H1 (cell line): ENCODE measurements around the gene GDF2. TPM values are rescaled to one million over a fixed set of nuclear protein-coding genes. Genes with fewer than 3 reads are reported as not detected.

Source experiments
- CTCF ChIA-PET: fragments of 300-600 bp; sonication (Branson Sonifier 250); formaldehyde crosslinking; loops from one replicate; lab custom pipeline; 2021; ENCODE audit not compliant: partially characterized antibody; lab: Charles Lee
- POLR2A ChIA-PET: fragments of 300-600 bp; sonication (Branson Sonifier 250); formaldehyde crosslinking; loops from one replicate; lab custom pipeline; 2021; ENCODE audit warnings: inconsistent platforms; ENCODE audit not compliant: partially characterized antibody; lab: Charles Lee
- DNase-seq, 2 experiments: peaks; one replicate each; pipeline versions ENCODE4 v3.0.0 to v3.0.0-alpha.2; 2010 to 2022; ENCODE audit warnings: low spot score in 2 of 2, low read depth in 1 of 2, mixed read lengths in 1 of 2
- FAIRE-seq: peaks from 2 replicates; lab custom pipeline; 2011; peaks lifted over from hg19 to GRCh38; lab: Jason Lieb, UNC
- H2AFZ ChIP-seq: 2 replicates; pipeline ENCODE4 v1.8.1; 2012; ENCODE audit warnings: low read length, inconsistent platforms
- H2AK5ac ChIP-seq: 2 replicates; pipeline ENCODE4 v1.6.1; 2013; ENCODE audit warnings: low read depth, low read length
- H2BK120ac ChIP-seq: replicated peaks from 2 replicates; pipeline ENCODE3; 2013; ENCODE audit warnings: low read depth, low read length, inconsistent platforms
- H2BK12ac ChIP-seq: 2 replicates; pipeline ENCODE4 v1.6.1; 2013; ENCODE audit warnings: low read depth, low read length
- H2BK15ac ChIP-seq: 2 replicates; pipeline ENCODE4 v1.6.1; 2013; ENCODE audit warnings: low read length
- H2BK20ac ChIP-seq: 2 replicates; pipeline ENCODE4 v1.6.1; 2013; ENCODE audit warnings: low read length
- H2BK5ac ChIP-seq: 2 replicates; pipeline ENCODE4 v1.6.1; 2013; ENCODE audit warnings: low read depth, low read length
- H3K14ac ChIP-seq: 2 replicates; pipeline ENCODE4 v1.6.1; 2013; ENCODE audit warnings: inconsistent platforms; ENCODE audit not compliant: insufficient read length
- H3K18ac ChIP-seq: 2 replicates; pipeline ENCODE4 v1.6.1; 2013; ENCODE audit warnings: low read length; ENCODE audit errors: extremely low read depth
- H3K23ac ChIP-seq: 2 replicates; pipeline ENCODE4 v1.6.1; 2013; ENCODE audit warnings: inconsistent platforms; ENCODE audit not compliant: insufficient read length
- H3K23me2 ChIP-seq: 2 replicates; pipeline ENCODE4 v1.6.1; 2013; ENCODE audit warnings: low read depth, low read length
- H3K27ac ChIP-seq: 2 replicates; pipeline ENCODE4 v1.6.1; 2011; ENCODE audit warnings: low read depth, low read length, inconsistent platforms
- H3K27me3 ChIP-seq, 4 experiments: replicated peaks in 1 of 4; 1 replicate in 1 of 4; 2 replicates in 3 of 4; pipeline versions ENCODE4 v1.6.1 to v1.8.1; 2011 to 2013; ENCODE audit warnings: low read length in 3 of 4, mild to moderate bottlenecking in 3 of 4, inconsistent platforms in 2 of 4, mixed read lengths in 2 of 4, moderate library complexity in 1 of 4; ENCODE audit not compliant: control insufficient read depth in 3 of 4, insufficient read depth in 3 of 4; ENCODE audit errors: extremely low read depth in 1 of 4
- H3K36me3 ChIP-seq, 4 experiments: 2 replicates each; pipeline versions ENCODE4 v1.6.1 to v1.8.1; 2011 to 2013; ENCODE audit warnings: mild to moderate bottlenecking in 4 of 4, low read length in 3 of 4, moderate library complexity in 2 of 4, control low read depth in 1 of 4, inconsistent platforms in 1 of 4; ENCODE audit not compliant: insufficient read depth in 4 of 4, control insufficient read depth in 2 of 4
- H3K4ac ChIP-seq: replicated peaks from 2 replicates; pipeline ENCODE3; 2013; ENCODE audit warnings: low read length, low read depth, mixed read lengths, inconsistent platforms; ENCODE audit not compliant: insufficient read length
- H3K4me1 ChIP-seq, 4 experiments: replicated peaks in 1 of 4; 1 replicate in 1 of 4; 2 replicates in 3 of 4; pipeline versions ENCODE4 v1.6.1 to v1.8.1; 2011 to 2013; ENCODE audit warnings: low read length in 3 of 4, inconsistent platforms in 2 of 4, mixed read lengths in 1 of 4; ENCODE audit not compliant: insufficient read depth in 4 of 4, control insufficient read depth in 3 of 4
- H3K4me2 ChIP-seq, 2 experiments: 2 replicates each; pipeline versions ENCODE4 v1.6.1 to v1.8.1; 2011 to 2013; ENCODE audit warnings: low read depth in 2 of 2, low read length in 2 of 2, control low read depth in 1 of 2, inconsistent platforms in 1 of 2, mild to moderate bottlenecking in 1 of 2; ENCODE audit not compliant: insufficient read depth in 1 of 2
- H3K4me3 ChIP-seq, 4 experiments: fragments of 200-600, 300-600 bp in 1 of 4; sonication (generic), shearing (Covaris generic), sonication (Bioruptor Twin) in 1 of 4; 2 replicates each; pipeline versions ENCODE4 v1.5.1 to v1.8.1; 2011 to 2016; ENCODE audit warnings: low read length in 4 of 4, low read depth in 3 of 4, control low read depth in 2 of 4, inconsistent platforms in 2 of 4, mild to moderate bottlenecking in 2 of 4, mixed read lengths in 1 of 4, moderate library complexity in 1 of 4; ENCODE audit not compliant: insufficient read depth in 2 of 4; ENCODE audit errors: extremely low read depth in 1 of 4
- H3K56ac ChIP-seq: replicated peaks from 2 replicates; pipeline ENCODE3; 2013; ENCODE audit warnings: low read depth, mild to moderate bottlenecking, mixed read lengths, low read length, inconsistent platforms; ENCODE audit not compliant: insufficient read length
- H3K79me1 ChIP-seq: 2 replicates; pipeline ENCODE4 v1.6.1; 2013; ENCODE audit warnings: low read depth, low read length, control low read depth
- H3K79me2 ChIP-seq, 2 experiments: 2 replicates each; pipeline versions ENCODE4 v1.6.1 to v1.8.1; 2012 to 2013; ENCODE audit warnings: low read length in 2 of 2, mild to moderate bottlenecking in 2 of 2, inconsistent platforms in 1 of 2; ENCODE audit not compliant: insufficient read depth in 2 of 2, control insufficient read depth in 1 of 2
- H3K9ac ChIP-seq, 4 experiments: replicated peaks in 1 of 4; 1 replicate in 1 of 4; 2 replicates in 3 of 4; pipeline versions ENCODE4 v1.6.1 to v1.8.1; 2011 to 2013; ENCODE audit warnings: low read depth in 3 of 4, low read length in 3 of 4, control low read depth in 2 of 4, mild to moderate bottlenecking in 2 of 4, moderate library complexity in 2 of 4, inconsistent platforms in 1 of 4; ENCODE audit errors: extremely low read depth in 1 of 4
- H3K9me3 ChIP-seq, 2 experiments: 2 replicates each; pipeline versions ENCODE4 v1.6.1 to v1.8.1; 2012 to 2013; ENCODE audit warnings: mild to moderate bottlenecking in 2 of 2, moderate library complexity in 2 of 2, control low read depth in 1 of 2, inconsistent platforms in 1 of 2, low read depth in 1 of 2, low read length in 1 of 2, mixed read lengths in 1 of 2; ENCODE audit not compliant: insufficient read depth in 2 of 2
- H4K20me1 ChIP-seq, 2 experiments: replicated peaks in 1 of 2; 2 replicates each; pipeline versions ENCODE3 to v1.8.1; 2011 to 2013; ENCODE audit warnings: inconsistent platforms in 2 of 2, low read length in 2 of 2, mild to moderate bottlenecking in 1 of 2; ENCODE audit not compliant: insufficient read depth in 2 of 2, control insufficient read depth in 1 of 2
- H4K5ac ChIP-seq: 2 replicates; pipeline ENCODE4 v1.6.1; 2013; ENCODE audit warnings: low read length, low read depth, mixed read lengths, inconsistent platforms; ENCODE audit not compliant: insufficient read length
- H4K8ac ChIP-seq: 2 replicates; pipeline ENCODE4 v1.8.0; 2013; ENCODE audit warnings: mild to moderate bottlenecking, moderate library complexity, low read length, inconsistent platforms; ENCODE audit not compliant: insufficient read depth; ENCODE audit errors: extremely low read depth
- H4K91ac ChIP-seq: replicated peaks from 2 replicates; pipeline ENCODE3; 2013; ENCODE audit warnings: low read length, mixed read lengths, inconsistent platforms; ENCODE audit not compliant: insufficient read length
- HDAC6 ChIP-seq: IDR thresholded peaks from one replicate; pipeline ENCODE4 v1.7.1; 2012; ENCODE audit warnings: low read depth, mild to moderate bottlenecking, inconsistent platforms, low read length, moderate library complexity
- POLR2A ChIP-seq, 2 experiments: IDR thresholded peaks; 1 replicate in 1 of 2; 2 replicates in 1 of 2; pipeline ENCODE4 v1.6.1; 2011; ENCODE audit warnings: low read depth in 2 of 2, low read length in 2 of 2, mild to moderate bottlenecking in 2 of 2; ENCODE audit errors: control extremely low read depth in 1 of 2
- WGBS, 2 experiments: shearing (Covaris generic) in 1 of 2; methylation state at CpG; one replicate each; pipeline versions ENCODE4 v1.1.6 to v1.1.7; 2013 to 2015; ENCODE audit warnings: low lambda C conversion rate in 2 of 2, mixed read lengths in 2 of 2, inconsistent platforms in 1 of 2, low coverage in 1 of 2, missing lambda C conversion rate in 1 of 2; ENCODE audit not compliant: insufficient replicate concordance in 2 of 2, insufficient coverage in 1 of 2, insufficient read length in 1 of 2; ENCODE audit errors: extremely low coverage in 1 of 2, missing lambda C conversion rate in 1 of 2; 5-methylcytosine and 5-hydroxymethylcytosine counted together
- polyA plus RNA-seq, 7 experiments: library from polyadenylated mRNA; depleted of rRNA in 3 of 7; stranded (reverse) in 5 of 7; unstranded in 2 of 7; fragments of >200 nt in 5 of 7; fragments of 200-250 nt in 2 of 7; gene quantifications; 1 replicate in 5 of 7; 2 replicates in 1 of 7; 4 replicates in 1 of 7; pipeline versions ENCODE4 v1.2.1 to v1.2.3, GENCODE V29; 2011 to 2013; ENCODE audit warnings: missing spikeins in 2 of 7, mixed read lengths in 2 of 7
- total RNA-seq: library from RNA; stranded (reverse); fragmentation: NEBNext Ultra II Directional; extraction: Animal tissue kit (Norgen Biotek cat#: 25700); gene quantifications from 2 replicates; pipeline ENCODE4 v1.2.1, GENCODE V29; 2021
- TF ChIP-seq, protein P1 (sequence below): IDR thresholded peaks from 2 replicates; pipeline ENCODE4 v1.6.1; 2012; ENCODE audit warnings: low read length, inconsistent platforms

Gene GDF2
- total and polyA plus RNA-seq, 2 of the 8 experiments (the other 6 are each of a cell fraction or from before 2014, with no cell fraction given) = not detected

DNA sequence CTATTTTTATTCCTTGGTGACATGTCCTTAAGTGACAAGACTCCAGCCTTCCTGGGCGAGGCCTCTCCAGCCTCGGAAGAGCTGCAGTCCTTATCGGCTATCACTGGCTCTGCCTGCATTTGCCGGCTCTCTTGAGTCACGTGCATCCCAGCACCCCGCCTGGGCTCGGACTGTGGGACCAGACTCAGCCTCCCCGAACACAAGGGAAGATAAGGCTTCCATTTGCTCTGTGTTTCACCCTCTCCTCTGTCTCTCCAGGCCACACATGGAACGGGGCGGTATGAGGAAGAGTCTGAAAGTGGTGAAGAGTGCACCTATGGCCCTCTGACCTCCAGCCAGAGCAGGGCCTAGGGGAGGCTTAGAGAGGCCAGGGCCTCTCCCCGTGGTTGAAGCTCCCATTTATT is 4.7 kb downstream of the GDF2 start:
- Histone ChIP-seq H4K8ac (no peak overlapping the region), H3K9ac (no peak overlapping the region), H3K9me3 (no peaks in the 10 kb centered on the region), H3K79me2 (no peaks in the 10 kb centered on the region), H2BK12ac (no peak overlapping the region), H3K4ac (no peak overlapping the region), H4K20me1 (peaks cover 0 to 4% of the 10 kb centered on the region in 2 experiments), H3K27me3 (no peaks in the 10 kb centered on the region; a peak in 1 of 7 replicates), H3K79me1 (no peaks in the 10 kb centered on the region), H2BK20ac (no peak overlapping the region), H2AFZ (no peak overlapping the region), H3K27ac (no peak overlapping the region), H2BK5ac (no peak overlapping the region), H3K56ac (no peak overlapping the region), H3K23ac (no peak overlapping the region), H3K36me3 (no peaks in the 10 kb centered on the region; a peak in 1 of 8 replicates), H4K5ac (no peak overlapping the region), H3K4me1 (no peaks in the 10 kb centered on the region), H4K91ac (no peak overlapping the region), H2BK15ac (no peak overlapping the region), H3K4me2 (no peak overlapping the region), H3K4me3 (no peak overlapping the region), H2BK120ac (no peak overlapping the region), H3K23me2 (no peaks in the 10 kb centered on the region), H3K18ac (no peak overlapping the region; the same call in 1 of the 2 replicates), H2AK5ac (no peak overlapping the region), H3K14ac (no peak overlapping the region)
- 90% methylated on average over 11 of the region's 11 CpGs; no CpG with 5 or more reads in 1 of the 2 experiments for WGBS, 2 experiments
- ChIA-PET POLR2A (no interaction called here), CTCF (interaction anchor here (1.3 kb wide), 1 partner anchor 302 kb away, joined by 4 read pairs; no protein-coding TSS in a partner anchor)
- TF ChIP-seq, protein P1, sequence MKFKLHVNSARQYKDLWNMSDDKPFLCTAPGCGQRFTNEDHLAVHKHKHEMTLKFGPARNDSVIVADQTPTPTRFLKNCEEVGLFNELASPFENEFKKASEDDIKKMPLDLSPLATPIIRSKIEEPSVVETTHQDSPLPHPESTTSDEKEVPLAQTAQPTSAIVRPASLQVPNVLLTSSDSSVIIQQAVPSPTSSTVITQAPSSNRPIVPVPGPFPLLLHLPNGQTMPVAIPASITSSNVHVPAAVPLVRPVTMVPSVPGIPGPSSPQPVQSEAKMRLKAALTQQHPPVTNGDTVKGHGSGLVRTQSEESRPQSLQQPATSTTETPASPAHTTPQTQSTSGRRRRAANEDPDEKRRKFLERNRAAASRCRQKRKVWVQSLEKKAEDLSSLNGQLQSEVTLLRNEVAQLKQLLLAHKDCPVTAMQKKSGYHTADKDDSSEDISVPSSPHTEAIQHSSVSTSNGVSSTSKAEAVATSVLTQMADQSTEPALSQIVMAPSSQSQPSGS = no peak
- no peak for TF ChIP-seq POLR2A (IDR thresholded peaks at IDR 0.05; ENCODE audit: control extremely low read depth in 1 of 2, low read depth in 2 of 2, low read length in 2 of 2)
- no peak for TF ChIP-seq HDAC6
- no peak for FAIRE-seq
- DNase-seq = no peak
